Neural cell (in vitro differentiated cells): ENCODE data around the gene ANTXR1.

ENCODE experiments used
- CTCF ChIP-seq: fragments of 450-650 bp; IDR thresholded peaks from 2 replicates; pipeline ENCODE4 v1.5.1; 2014; ENCODE audit warnings: antibody characterized with exemption, mild to moderate bottlenecking, moderate library complexity; ENCODE audit not compliant: poor library complexity, severe bottlenecking
- EP300 ChIP-seq: fragments of 450-650 bp; conservative IDR thresholded peaks from 2 replicates; pipeline ENCODE4 v1.6.1; 2014; ENCODE audit warnings: antibody characterized with exemption, mild to moderate bottlenecking, moderate library complexity; ENCODE audit not compliant: poor library complexity, severe bottlenecking
- EZH2 ChIP-seq: fragments of 200-600, 300-800 bp; shearing (Covaris generic), sonication (generic); IDR thresholded peaks from 2 replicates; pipeline ENCODE4 v1.6.1; 2014; ENCODE audit warnings: antibody characterized with exemption, low read length, borderline replicate concordance, mild to moderate bottlenecking; ENCODE audit not compliant: insufficient read depth, poor library complexity, severe bottlenecking
- MXI1 ChIP-seq: fragments of 450-650 bp; conservative IDR thresholded peaks from 2 replicates; pipeline ENCODE4 v1.6.1; 2014; ENCODE audit warnings: antibody characterized with exemption, mild to moderate bottlenecking; ENCODE audit not compliant: poor library complexity, severe bottlenecking
- POLR2AphosphoS5 ChIP-seq: IDR thresholded peaks from 2 replicates; pipeline ENCODE4 v1.6.1; 2012
- RAD21 ChIP-seq: fragments of 450-650 bp; conservative IDR thresholded peaks from 2 replicates; pipeline ENCODE4 v1.6.1; 2014; ENCODE audit warnings: antibody characterized with exemption, mild to moderate bottlenecking, moderate library complexity
- SMC3 ChIP-seq: fragments of 450-650 bp; conservative IDR thresholded peaks from 2 replicates; pipeline ENCODE4 v1.6.1; 2014; ENCODE audit warnings: antibody characterized with exemption, mild to moderate bottlenecking, moderate library complexity; ENCODE audit not compliant: poor library complexity
- TAF1 ChIP-seq: IDR thresholded peaks from 2 replicates; pipeline ENCODE4 v1.6.1; 2012; ENCODE audit warnings: low read depth
- TF ChIP-seq, protein P1 (sequence below): IDR thresholded peaks from 2 replicates; pipeline ENCODE4 v1.6.1; 2012; ENCODE audit warnings: borderline replicate concordance

DNA sequence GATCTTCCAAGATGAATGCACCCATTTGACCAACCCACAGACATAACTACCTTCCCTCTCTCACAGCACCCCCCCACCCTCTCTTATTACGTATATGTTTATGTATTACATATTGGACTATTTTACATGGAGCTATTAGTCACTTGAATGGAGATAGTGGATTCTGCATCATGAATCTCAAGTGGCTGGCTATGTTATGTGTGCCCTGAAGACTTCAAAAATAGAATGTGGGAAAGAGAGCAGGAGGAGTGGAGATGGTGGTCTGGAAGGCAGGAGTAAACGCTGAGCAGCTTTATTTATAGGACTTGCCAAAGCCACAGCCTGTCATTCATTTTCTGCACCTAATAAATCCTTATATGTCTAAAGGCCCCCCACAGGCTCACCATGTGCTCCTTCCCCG lies 4.9 kb downstream of the ANTXR1 start:
- no peak for TF ChIP-seq MXI1
- TF ChIP-seq EP300 = no peak
- TF ChIP-seq SMC3 = no peak
- TF ChIP-seq CTCF = no peak
- TF ChIP-seq, protein P1, sequence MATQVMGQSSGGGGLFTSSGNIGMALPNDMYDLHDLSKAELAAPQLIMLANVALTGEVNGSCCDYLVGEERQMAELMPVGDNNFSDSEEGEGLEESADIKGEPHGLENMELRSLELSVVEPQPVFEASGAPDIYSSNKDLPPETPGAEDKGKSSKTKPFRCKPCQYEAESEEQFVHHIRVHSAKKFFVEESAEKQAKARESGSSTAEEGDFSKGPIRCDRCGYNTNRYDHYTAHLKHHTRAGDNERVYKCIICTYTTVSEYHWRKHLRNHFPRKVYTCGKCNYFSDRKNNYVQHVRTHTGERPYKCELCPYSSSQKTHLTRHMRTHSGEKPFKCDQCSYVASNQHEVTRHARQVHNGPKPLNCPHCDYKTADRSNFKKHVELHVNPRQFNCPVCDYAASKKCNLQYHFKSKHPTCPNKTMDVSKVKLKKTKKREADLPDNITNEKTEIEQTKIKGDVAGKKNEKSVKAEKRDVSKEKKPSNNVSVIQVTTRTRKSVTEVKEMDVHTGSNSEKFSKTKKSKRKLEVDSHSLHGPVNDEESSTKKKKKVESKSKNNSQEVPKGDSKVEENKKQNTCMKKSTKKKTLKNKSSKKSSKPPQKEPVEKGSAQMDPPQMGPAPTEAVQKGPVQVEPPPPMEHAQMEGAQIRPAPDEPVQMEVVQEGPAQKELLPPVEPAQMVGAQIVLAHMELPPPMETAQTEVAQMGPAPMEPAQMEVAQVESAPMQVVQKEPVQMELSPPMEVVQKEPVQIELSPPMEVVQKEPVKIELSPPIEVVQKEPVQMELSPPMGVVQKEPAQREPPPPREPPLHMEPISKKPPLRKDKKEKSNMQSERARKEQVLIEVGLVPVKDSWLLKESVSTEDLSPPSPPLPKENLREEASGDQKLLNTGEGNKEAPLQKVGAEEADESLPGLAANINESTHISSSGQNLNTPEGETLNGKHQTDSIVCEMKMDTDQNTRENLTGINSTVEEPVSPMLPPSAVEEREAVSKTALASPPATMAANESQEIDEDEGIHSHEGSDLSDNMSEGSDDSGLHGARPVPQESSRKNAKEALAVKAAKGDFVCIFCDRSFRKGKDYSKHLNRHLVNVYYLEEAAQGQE = no peak
- TF ChIP-seq TAF1 = no peak
- no peak for TF ChIP-seq EZH2
- TF ChIP-seq POLR2AphosphoS5 = no peak
- TF ChIP-seq RAD21 = no peak
